ENCODE results near the gene AFAP1.

Gene AFAP1

GRCh38 chr4:7747566-7747965 lies 192.1 kb downstream of the AFAP1 start:
- DNase-seq: no peak

GRCh38 chr4:7747062-7747385 lies 192.6 kb downstream of the AFAP1 start:
- no peak for DNase-seq

- no peak for DNase-seq
Measured at GRCh38 chr4:7746351-7747061, 193.2 kb downstream of the AFAP1 start.

GRCh38 chr4:7745301-7745885 lies 194.3 kb downstream of the AFAP1 start:
- no peak for DNase-seq

GRCh38 chr4:7744142-7744804 lies 195.4 kb downstream of the AFAP1 start:
- no peak for DNase-seq

- DNase-seq: no peak
Measured at GRCh38 chr4:7742807-7743280, 196.8 kb downstream of the AFAP1 start.

- no peak for DNase-seq
Measured at GRCh38 chr4:7741946-7742806, 197.5 kb downstream of the AFAP1 start.

- DNase-seq: no peak
Measured at GRCh38 chr4:7740866-7741525, 198.7 kb downstream of the AFAP1 start.

- DNase-seq: no peak
Measured at GRCh38 chr4:7739918-7740865, 199.5 kb downstream of the AFAP1 start.

- no peak for DNase-seq
Measured at GRCh38 chr4:7739077-7739917, 200.4 kb downstream of the AFAP1 start.

GRCh38 chr4:7738458-7739076 lies 201.1 kb downstream of the AFAP1 start:
- DNase-seq: no peak

GRCh38 chr4:7737752-7738457 lies 201.8 kb downstream of the AFAP1 start:
- no peak for DNase-seq

GRCh38 chr4:7737268-7737645 lies 202.4 kb downstream of the AFAP1 start:
- no peak for DNase-seq

GRCh38 chr4:7736436-7737267 lies 203.0 kb downstream of the AFAP1 start:
- no peak for DNase-seq

- no peak for DNase-seq
Measured at GRCh38 chr4:7735961-7736360, 203.7 kb downstream of the AFAP1 start.

GRCh38 chr4:7735395-7735794 lies 204.3 kb downstream of the AFAP1 start:
- DNase-seq: no peak

GRCh38 chr4:7734651-7735260 lies 204.9 kb downstream of the AFAP1 start:
- no peak for DNase-seq

Data from activated naive CD4-positive, alpha-beta T cell (primary cell).